Activated T-cell treated with anti-CD3 and anti-CD28 coated beads for 4 hours (primary cell): Measurements from ENCODE around the gene ARL11.

Source experiments
- DNase-seq: peaks from one replicate; pipeline ENCODE4 v3.0.0-alpha.2; 2020

ARL11 gene

DNA sequence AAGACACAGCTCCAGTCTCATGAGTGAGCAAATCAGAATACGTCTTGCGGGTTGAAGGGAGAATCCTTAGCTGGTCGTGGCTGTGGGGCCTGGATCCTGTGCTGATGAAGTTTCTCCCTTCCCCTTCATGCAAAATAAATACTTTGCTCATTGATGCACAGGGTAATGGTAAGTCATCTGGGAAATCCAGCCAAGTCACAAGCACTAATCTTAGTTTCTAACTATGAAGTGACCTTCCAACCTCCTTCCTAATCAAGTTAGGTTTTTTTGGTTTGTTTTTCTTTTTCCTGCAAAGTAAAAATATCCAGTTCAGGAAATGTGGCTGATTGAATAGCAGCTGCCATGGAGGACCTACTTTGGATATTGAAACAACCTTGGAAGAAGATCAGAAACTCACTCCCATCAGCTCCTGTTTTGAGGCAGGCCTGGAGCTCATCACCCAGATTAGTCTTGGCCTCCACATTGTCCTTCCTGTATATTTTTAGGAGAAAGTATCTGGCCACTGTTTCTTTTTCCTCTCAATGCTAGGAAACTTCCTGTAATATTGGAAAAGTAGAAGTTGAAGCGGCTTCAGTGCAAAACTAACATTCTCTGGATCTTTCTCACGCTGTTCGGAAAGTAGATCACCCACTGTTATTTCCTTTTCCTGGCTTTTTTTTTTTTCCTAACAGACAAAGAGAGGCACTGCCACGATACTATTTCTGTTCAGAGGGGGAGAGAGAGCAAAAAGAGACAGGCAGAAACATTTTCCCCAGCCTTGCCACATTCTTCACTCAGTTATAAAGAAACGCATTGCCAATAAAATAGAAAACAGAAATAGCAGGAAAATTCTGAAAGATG, 12.3 kb upstream of the ARL11 start:
- DNase-seq = no peak

GRCh38 chr13:49616676-49617065, 11.6 kb upstream of the ARL11 start:
- no peak for DNase-seq

DNA sequence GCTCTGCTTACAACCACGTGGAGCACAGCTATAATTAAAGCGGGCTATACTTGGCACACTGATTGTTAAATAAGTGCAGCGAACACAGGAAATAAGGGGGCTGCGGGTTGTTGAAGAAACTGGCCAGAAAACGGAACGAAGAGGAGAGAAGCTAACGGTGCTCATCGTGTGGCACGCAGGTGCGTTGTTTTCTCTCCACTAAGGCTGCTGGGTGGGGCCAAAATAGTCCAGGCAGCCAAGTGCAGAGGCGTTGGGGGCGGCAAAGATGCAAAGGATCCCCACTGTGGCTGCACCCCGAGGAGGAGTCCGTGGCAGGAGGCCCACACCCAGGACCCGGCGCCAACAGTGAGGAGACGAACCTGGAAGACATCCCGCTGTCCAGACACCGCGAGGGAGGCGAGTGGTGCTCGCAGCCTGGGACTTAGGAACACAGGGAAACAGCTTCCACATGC, 8.1 kb upstream of the ARL11 start:
- DNase-seq = no peak

- DNase-seq = no peak
Observed at GRCh38 chr13:49622174-49622946, 5.9 kb upstream of the ARL11 start.

GRCh38 chr13:49624229-49624628, 4.1 kb upstream of the ARL11 start:
- DNase-seq = no peak

- no peak for DNase-seq
Observed at GRCh38 chr13:49625392-49626079, 2.8 kb upstream of the ARL11 start.

DNA sequence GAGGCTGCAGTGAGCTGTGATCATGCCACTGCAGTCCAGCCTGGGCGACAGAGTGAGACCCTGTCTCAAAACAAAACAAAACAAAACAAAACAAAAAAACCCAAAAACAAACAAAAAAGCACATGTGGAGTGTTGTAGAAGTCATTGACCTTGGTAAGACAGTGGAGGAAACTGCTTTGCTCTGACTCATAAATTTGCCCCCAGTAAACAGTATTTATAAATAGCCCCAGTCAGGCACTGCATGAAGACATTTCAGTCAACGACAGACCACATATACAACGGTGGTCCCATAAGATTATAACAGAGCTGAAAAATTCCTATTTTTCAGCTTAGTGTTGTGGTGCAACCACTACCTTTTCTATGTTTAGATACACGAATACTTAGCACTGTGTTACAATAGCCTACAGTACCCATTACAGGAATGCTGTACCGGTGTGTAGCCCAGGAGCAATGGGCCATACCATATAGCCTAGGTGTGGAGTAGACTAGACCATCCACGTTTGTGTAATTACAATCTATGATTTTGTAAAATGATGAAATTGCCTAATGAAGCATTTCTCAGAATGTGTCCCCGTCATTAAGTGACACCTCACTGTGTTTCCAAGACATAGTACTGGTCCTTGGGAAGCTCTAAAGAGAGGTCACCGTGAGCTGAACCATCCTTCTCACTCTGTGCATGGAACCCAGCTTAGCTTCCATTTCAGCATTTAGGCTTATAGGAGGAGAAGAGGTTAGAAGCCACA, 1.1 kb downstream of the ARL11 start:
- DNase-seq = no peak

GRCh38 chr13:49629947-49630346, 1.6 kb downstream of the ARL11 start:
- DNase-seq = no peak

DNA sequence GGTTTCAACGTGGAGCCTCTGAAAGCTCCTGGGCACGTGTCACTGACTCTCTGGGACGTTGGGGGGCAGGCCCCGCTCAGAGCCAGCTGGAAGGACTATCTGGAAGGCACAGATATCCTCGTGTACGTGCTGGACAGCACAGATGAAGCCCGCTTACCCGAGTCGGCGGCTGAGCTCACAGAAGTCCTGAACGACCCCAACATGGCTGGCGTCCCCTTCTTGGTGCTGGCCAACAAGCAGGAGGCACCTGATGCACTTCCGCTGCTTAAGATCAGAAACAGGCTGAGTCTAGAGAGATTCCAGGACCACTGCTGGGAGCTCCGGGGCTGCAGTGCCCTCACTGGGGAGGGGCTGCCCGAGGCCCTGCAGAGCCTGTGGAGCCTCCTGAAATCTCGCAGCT, 2.3 kb downstream of the ARL11 start:
- DNase-seq = no peak

DNA sequence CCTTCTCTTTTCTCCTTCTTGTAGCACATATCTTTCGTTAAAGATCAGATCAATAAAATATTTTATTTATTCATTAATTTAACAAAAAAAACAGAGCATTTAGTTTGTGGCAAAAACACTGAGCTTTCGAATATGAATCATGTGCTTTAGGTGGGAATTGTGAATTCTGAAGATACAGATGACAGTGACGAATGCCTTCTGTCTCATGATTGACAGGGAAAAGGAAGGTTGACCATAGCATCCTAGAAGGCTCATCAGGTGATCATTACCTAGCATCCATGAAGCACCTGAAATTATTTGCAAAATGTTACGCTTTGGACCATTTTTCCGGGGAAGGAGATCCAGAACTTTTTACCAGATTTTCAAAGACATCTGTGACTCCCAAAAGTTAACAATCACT, 3.8 kb downstream of the ARL11 start:
- no peak for DNase-seq

GRCh38 chr13:49633710-49634109, 5.4 kb downstream of the ARL11 start:
- DNase-seq = no peak

GRCh38 chr13:49635599-49636433, 7.5 kb downstream of the ARL11 start:
- DNase-seq = no peak

DNA sequence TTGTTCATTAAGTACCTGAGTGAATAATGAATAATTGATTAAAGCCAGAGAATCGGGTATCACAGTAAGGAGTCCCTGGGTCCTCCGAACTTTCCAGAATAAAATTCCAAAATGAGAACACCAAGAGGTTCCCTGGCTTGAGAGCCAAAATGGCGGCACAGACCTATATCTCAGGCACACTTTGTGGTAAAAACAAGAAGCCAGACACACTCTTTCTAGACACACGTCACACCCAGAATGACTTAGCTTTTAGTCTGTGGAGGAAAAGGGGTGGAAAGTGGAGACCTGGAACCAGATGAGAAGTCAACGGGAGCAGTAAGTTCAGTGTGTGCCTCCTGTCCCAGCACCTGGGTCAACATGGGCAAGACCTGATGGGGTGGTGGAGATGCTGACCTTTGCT, 8.4 kb downstream of the ARL11 start:
- no peak for DNase-seq

DNA sequence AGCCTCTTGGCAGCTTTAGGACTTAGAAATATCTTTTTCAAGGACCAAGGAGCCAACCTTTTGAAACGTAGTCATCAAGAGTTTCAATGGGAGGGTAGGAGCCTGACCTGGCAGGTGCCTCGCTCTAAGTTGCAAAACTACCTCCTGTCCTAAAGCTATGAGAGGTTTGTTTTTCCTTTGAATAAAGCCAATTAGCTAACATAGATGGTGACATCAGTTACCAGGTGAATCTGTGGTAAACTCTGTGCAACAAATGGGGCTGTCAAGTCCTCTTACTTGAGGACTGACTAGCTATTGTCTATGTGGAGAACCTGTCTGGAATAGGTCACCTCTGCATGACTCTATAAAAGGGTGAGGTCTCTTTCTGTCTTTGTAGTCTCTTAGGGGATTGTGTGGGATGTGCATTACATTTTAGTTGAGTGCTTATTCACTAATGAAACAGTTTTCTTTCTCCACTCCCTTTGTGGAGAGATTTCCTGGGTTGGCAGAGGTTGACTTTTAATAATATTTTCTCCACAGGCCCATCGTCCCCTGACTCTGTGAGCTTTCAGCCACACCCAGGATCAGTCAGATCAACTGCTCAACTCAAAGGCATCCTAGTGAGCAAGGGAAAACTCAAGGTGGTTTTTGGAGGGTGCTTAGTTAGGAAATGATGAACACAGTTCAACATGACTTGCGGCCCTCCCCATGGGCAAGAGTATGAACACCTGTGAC, 9.9 kb downstream of the ARL11 start:
- no peak for DNase-seq

GRCh38 chr13:49638744-49639072, 10.4 kb downstream of the ARL11 start:
- DNase-seq = no peak

DNA sequence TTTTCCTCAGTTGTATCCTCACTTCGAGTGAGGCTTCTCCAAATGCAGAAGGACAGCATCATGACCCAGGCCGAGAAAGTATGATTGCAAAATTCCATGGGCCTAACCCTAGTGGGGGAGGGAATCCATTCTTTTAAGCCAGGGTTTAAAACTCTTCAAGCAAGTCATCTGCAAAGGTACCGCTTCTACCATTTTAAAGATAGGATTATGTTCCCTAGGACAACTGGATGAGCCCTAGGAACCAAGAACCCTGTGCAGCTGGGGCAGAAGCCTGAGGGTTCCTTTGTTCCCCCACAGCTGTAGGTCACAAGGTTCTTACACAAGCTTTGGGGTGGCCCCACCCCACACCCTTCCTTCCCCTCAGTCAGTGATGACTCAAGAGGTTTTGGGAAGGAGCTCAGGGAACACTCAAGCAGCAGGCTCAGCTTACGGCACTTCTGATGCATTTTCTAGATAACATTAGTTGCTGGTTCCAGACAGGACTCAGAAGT, 13.5 kb downstream of the ARL11 start:
- DNase-seq = no peak

DNA sequence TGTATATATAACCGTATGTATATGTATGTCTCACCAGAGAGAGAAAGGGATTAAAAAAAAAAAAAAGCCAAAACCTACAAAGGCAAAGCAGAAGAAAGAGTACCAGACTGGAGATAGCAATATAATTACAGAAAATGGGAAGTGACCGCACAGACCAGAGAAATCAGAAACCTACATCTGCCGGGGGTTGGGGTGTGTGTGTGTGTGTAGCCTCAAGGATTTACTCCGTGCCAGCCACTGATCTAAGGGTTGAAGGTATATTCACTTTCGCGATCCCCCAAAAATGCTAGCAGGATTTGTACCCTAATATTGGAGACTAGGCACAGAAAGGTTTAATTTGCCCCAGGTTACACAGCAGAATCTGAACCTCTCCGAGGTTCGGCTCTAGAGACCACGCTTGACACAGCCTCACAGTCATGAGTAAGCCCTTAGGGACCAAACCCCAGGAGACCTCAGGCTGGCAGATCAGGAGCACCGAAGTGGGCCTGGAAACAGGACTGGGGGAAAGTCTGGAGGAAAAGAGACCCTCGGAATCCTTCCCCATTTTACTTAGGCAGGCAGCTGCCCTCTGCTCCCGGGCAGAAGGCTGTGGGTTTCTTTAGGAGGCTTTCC, 14.8 kb downstream of the ARL11 start:
- no peak for DNase-seq

DNA sequence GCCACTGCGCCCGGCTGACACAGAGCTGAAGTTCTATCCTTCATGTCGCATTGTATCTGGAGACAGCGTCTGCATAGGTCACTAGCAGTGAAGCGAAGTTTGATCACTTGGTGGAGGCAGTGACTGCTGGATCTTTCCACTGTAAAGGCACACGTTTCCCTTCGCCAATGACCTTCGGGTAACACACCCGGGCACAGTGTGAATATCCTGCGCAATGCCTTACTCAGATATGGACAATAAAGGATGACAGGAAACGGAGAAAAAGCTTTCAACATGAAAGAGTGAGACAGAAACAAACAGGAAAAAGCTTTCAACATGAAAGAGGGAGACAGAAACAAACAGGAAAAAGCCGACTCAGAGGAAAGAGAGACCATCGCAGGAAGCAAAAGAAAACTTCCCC, 17.1 kb downstream of the ARL11 start:
- DNase-seq = no peak

GRCh38 chr13:49646688-49647087, 18.4 kb downstream of the ARL11 start:
- DNase-seq = no peak

DNA sequence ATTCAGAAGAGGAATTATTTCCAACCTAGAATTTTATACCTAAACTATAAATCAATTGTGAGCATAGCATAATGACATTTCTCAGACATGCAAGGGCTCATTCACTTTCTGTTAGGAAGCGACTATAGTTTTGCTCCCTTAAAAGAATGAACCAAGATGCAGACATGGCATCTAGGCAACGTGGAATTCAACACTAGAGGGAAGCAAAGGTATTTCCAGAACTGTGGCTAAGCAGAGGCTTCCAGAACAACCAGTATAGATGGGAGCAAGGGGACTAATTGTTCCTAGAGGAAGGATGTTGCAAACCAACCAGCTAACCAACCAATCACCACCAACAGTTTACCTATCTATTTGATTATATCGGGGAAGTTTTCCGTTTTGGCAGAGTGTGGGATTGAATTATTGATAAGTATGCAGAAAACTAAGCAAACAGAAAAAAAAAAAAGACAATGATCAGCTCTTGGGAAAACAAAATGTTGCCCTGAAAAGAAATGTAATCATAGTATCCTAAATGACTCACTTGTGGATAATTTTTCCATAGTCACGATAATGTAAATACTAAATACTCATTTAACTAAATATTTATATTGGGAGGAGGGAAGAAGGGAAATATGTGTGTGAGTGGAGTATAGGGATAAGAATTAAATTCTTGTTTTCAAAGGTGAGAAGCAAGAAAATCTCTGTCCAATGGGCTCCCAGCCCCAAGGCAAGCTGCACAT, 21.1 kb downstream of the ARL11 start:
- DNase-seq = no peak
